ENCODE data around the gene ZKSCAN8.

DNA sequence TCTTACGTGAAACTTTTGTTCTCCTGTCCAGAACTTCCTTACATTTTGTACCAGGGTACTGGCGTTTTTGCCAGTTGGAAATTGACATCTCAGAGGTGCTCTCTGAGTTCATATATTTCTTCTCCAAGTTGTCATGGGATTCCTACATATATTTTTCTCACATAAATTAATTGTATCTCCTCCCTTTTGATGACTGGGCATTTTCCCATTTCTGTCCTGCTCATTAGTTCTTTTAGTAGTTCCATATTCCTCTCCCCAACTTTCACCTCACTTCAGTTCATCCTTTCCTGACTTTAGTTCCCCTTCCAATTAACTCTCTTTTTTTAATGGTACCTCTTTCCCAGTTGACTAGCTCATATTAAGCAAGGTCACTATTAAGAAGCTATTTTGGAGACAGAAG lies 10.8 kb downstream of the ZKSCAN8 start:
- TF ChIP-seq EZH2 (IDR thresholded peaks at IDR 0.05; ENCODE audit: low read length, missing control alignments), result no peak
- TF ChIP-seq, protein P1, sequence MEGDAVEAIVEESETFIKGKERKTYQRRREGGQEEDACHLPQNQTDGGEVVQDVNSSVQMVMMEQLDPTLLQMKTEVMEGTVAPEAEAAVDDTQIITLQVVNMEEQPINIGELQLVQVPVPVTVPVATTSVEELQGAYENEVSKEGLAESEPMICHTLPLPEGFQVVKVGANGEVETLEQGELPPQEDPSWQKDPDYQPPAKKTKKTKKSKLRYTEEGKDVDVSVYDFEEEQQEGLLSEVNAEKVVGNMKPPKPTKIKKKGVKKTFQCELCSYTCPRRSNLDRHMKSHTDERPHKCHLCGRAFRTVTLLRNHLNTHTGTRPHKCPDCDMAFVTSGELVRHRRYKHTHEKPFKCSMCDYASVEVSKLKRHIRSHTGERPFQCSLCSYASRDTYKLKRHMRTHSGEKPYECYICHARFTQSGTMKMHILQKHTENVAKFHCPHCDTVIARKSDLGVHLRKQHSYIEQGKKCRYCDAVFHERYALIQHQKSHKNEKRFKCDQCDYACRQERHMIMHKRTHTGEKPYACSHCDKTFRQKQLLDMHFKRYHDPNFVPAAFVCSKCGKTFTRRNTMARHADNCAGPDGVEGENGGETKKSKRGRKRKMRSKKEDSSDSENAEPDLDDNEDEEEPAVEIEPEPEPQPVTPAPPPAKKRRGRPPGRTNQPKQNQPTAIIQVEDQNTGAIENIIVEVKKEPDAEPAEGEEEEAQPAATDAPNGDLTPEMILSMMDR (conservative IDR thresholded peaks at IDR 0.05 in 1 of 2, IDR thresholded peaks at IDR 0.05 in 1 of 2; ENCODE audit: low read depth in 1 of 2, low read length in 2 of 2), result no peak

Data from fibroblast of lung (primary cell).